ENCODE measurements around the gene SEMA3F.

GRCh38 chr3:50231581-50231980, 76.5 kb downstream of the SEMA3F start:
- TF ChIP-seq CTCF (IDR thresholded peaks at IDR 0.05) (no peak), POLR2A (IDR thresholded peaks at IDR 0.05) (no peak)
